Measurements from ENCODE around the gene COMTD1. TPM values are rescaled to one million over a fixed set of nuclear protein-coding genes. Genes with fewer than 3 reads are reported as not detected.

The COMTD1 gene
- total and polyA plus RNA-seq, 2 of the 13 experiments (the other 11 are each of a cell fraction or from before 2014, with no cell fraction given), result 11.8 to 18.4 TPM

DNA sequence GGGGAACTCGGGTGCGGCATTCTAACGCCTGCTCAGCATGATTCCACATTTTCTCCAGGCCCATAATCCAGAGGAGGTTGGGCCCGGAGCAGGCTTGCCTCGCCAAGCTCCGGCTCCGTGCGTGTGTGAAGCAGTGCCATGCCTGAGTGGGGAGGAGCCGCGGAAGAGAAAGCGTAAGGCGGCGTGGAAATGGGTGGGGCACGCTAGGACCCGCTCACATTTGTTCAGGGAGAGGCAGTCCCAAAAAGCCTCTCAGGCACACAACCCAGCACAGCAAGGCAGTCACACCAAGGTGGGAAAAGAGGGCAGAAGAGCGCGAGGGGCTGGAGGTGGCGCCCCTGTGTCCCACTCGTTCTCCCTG, 25.9 kb downstream of the COMTD1 start (continued):
- TF ChIP-seq FOXA3 (CRISPR knock-in tag; IDR thresholded peaks at IDR 0.05) (0 out of 2 replicates have a peak, but pooled peaks have one; percentile 8), ZNF263 (CRISPR knock-in tag; IDR thresholded peaks at IDR 0.05) (0 out of 2 replicates have a peak, but pooled peaks have one; percentile 8), ZNF629 (CRISPR knock-in tag; conservative IDR thresholded peaks at IDR 0.05) (peak; percentile 13; the same call in 1 of the 2 replicates), AGO2 (optimal IDR thresholded peaks at IDR 0.05; ENCODE audit: low read depth, low read length) (peak; percentile 59), ZNF713 (CRISPR knock-in tag; IDR thresholded peaks at IDR 0.05) (0 out of 2 replicates have a peak, but pooled peaks have one; percentile 14), RARG (CRISPR knock-in tag; IDR thresholded peaks at IDR 0.05; ENCODE audit: low read depth) (0 out of 2 replicates have a peak, but pooled peaks have one; percentile 52), ZNF598 (CRISPR knock-in tag; IDR thresholded peaks at IDR 0.05; ENCODE audit: borderline replicate concordance) (peak; percentile 22; the same call in 1 of the 2 replicates), ZNF232 (CRISPR knock-in tag; IDR thresholded peaks at IDR 0.05; ENCODE audit: borderline replicate concordance) (peak; percentile 39; the same call in 1 of the 2 replicates), AHR (CRISPR knock-in tag; IDR thresholded peaks at IDR 0.05) (0 out of 2 replicates have a peak, but pooled peaks have one; percentile 5), HNF4G (IDR thresholded peaks at IDR 0.05; ENCODE audit: borderline replicate concordance, low read depth, low read length) (no peak), HNF4G (CRISPR knock-in tag; IDR thresholded peaks at IDR 0.05; ENCODE audit: borderline replicate concordance, low read depth) (0 out of 2 replicates have a peak, but pooled peaks have one; percentile 7), ZMYM3 (CRISPR knock-in tag; IDR thresholded peaks at IDR 0.05) (0 out of 2 replicates have a peak, but pooled peaks have one; percentile 2), POLR2G (IDR thresholded peaks at IDR 0.05; ENCODE audit: low read depth, low read length) (peak; percentile 36)
- TF ChIP-seq, protein P1, sequence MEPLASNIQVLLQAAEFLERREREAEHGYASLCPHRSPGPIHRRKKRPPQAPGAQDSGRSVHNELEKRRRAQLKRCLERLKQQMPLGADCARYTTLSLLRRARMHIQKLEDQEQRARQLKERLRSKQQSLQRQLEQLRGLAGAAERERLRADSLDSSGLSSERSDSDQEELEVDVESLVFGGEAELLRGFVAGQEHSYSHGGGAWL (CRISPR knock-in tag; IDR thresholded peaks at IDR 0.05), result 0 out of 2 replicates have a peak, but pooled peaks have one; percentile 13
- TF ChIP-seq, protein P2, sequence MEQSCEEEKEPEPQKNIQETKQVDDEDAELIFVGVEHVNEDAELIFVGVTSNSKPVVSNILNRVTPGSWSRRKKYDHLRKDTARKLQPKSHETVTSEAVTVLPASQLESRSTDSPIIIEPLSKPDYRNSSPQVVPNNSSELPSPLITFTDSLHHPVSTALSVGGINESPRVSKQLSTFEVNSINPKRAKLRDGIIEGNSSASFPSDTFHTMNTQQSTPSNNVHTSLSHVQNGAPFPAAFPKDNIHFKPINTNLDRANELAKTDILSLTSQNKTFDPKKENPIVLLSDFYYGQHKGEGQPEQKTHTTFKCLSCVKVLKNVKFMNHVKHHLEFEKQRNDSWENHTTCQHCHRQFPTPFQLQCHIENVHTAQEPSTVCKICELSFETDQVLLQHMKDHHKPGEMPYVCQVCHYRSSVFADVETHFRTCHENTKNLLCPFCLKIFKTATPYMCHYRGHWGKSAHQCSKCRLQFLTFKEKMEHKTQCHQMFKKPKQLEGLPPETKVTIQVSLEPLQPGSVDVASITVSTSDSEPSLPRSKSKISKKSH (CRISPR knock-in tag; IDR thresholded peaks at IDR 0.05; ENCODE audit: borderline replicate concordance), result peak; percentile 78; the same call in 1 of the 2 replicates
- TF ChIP-seq, protein P3, sequence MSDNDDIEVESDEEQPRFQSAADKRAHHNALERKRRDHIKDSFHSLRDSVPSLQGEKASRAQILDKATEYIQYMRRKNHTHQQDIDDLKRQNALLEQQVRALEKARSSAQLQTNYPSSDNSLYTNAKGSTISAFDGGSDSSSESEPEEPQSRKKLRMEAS (IDR thresholded peaks at IDR 0.05), result peak; percentile 17; the same call in 1 of the 2 replicates
- TF ChIP-seq, protein P4, sequence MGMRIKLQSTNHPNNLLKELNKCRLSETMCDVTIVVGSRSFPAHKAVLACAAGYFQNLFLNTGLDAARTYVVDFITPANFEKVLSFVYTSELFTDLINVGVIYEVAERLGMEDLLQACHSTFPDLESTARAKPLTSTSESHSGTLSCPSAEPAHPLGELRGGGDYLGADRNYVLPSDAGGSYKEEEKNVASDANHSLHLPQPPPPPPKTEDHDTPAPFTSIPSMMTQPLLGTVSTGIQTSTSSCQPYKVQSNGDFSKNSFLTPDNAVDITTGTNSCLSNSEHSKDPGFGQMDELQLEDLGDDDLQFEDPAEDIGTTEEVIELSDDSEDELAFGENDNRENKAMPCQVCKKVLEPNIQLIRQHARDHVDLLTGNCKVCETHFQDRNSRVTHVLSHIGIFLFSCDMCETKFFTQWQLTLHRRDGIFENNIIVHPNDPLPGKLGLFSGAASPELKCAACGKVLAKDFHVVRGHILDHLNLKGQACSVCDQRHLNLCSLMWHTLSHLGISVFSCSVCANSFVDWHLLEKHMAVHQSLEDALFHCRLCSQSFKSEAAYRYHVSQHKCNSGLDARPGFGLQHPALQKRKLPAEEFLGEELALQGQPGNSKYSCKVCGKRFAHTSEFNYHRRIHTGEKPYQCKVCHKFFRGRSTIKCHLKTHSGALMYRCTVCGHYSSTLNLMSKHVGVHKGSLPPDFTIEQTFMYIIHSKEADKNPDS (CRISPR knock-in tag; IDR thresholded peaks at IDR 0.05), result no peak
